GM23338 (cell line): Measurements from ENCODE around the gene CHRNB2. TPM values are rescaled to one million over a fixed set of nuclear protein-coding genes. Genes with fewer than 3 reads are reported as not detected.
A peak's percentile ranks its signal among the peaks of the same experiment; 100 is the strongest.

Experiments
- ATAC-seq: fragments of 200-7000 bp; cut with Tn5 transposase; 3 replicates; pipeline ENCODE4 v1.9.1; 2020
- DNase-seq: peaks from one replicate; pipeline ENCODE4 v3.0.0-alpha.2; 2015; ENCODE audit warnings: low spot score
- H2AFZ ChIP-seq: fragments of 200-600 bp; sonication (generic); 2 replicates; pipeline ENCODE4 v1.8.0; 2016; ENCODE audit warnings: antibody characterized with exemption, mild to moderate bottlenecking, moderate library complexity
- H3F3A ChIP-seq: fragments of 200-600 bp; sonication (generic); replicated peaks from 2 replicates; pipeline ENCODE4 v1.8.0; 2017; ENCODE audit warnings: antibody characterized with exemption, mixed run types, low read depth
- H3K27ac ChIP-seq: fragments of 200-600 bp; sonication (generic); 2 replicates; pipeline ENCODE4 v1.6.1; 2016; ENCODE audit warnings: low read depth
- H3K27me3 ChIP-seq: fragments of 200-600 bp; sonication (generic); 2 replicates; pipeline ENCODE4 v1.8.0; 2016; ENCODE audit warnings: mild to moderate bottlenecking, mixed run types, moderate library complexity; ENCODE audit not compliant: insufficient read depth
- H3K36me3 ChIP-seq: fragments of 200-600 bp; sonication (generic); 2 replicates; pipeline ENCODE4 v1.8.0; 2016; ENCODE audit warnings: mild to moderate bottlenecking; ENCODE audit not compliant: insufficient read depth
- H3K4me1 ChIP-seq: fragments of 200-600 bp; sonication (generic); 2 replicates; pipeline ENCODE4 v1.8.0; 2016; ENCODE audit warnings: mild to moderate bottlenecking, moderate library complexity; ENCODE audit not compliant: insufficient read depth
- H3K4me2 ChIP-seq: fragments of 200-600 bp; sonication (generic); 2 replicates; pipeline ENCODE4 v1.7.1; 2017; ENCODE audit warnings: mixed run types
- H3K4me3 ChIP-seq: fragments of 200-600 bp; sonication (generic); 2 replicates; pipeline ENCODE4 v1.6.1; 2016; ENCODE audit warnings: mixed run types
- H3K79me2 ChIP-seq: fragments of 200-600 bp; sonication (generic); replicated peaks from 2 replicates; pipeline ENCODE4 v1.8.0; 2017; ENCODE audit warnings: mild to moderate bottlenecking; ENCODE audit not compliant: insufficient read depth
- H3K9me2 ChIP-seq: fragments of 200-600 bp; sonication (generic); 2 replicates; pipeline ENCODE4 v1.8.0; 2017; ENCODE audit not compliant: insufficient read depth
- H4K20me1 ChIP-seq: fragments of 200-600 bp; sonication (generic); replicated peaks from 2 replicates; pipeline ENCODE4 v1.8.0; 2017; ENCODE audit warnings: mild to moderate bottlenecking; ENCODE audit not compliant: insufficient read depth
- H3K27ac Mint-ChIP-seq: 2 replicates; pipeline ENCODE4 v1.8.0; 2020; ENCODE audit warnings: inconsistent platforms, mild to moderate bottlenecking, moderate library complexity, mixed read lengths
- H3K27me3 Mint-ChIP-seq: 3 replicates; pipeline ENCODE4 v1.8.0; 2022; ENCODE audit warnings: low read depth, mild to moderate bottlenecking, moderate library complexity, mixed read lengths, inconsistent platforms; ENCODE audit not compliant: insufficient read depth, poor library complexity
- H3K36me3 Mint-ChIP-seq: 3 replicates; pipeline ENCODE4 v1.8.0; 2021; ENCODE audit warnings: low read depth, mild to moderate bottlenecking, inconsistent platforms, moderate library complexity, mixed read lengths
- H3K4me1 Mint-ChIP-seq: 3 replicates; pipeline ENCODE4 v1.8.0; 2020; ENCODE audit warnings: mild to moderate bottlenecking, inconsistent platforms, mixed read lengths
- H3K4me3 Mint-ChIP-seq: 3 replicates; pipeline ENCODE4 v1.8.0; 2021; ENCODE audit warnings: moderate library complexity, mild to moderate bottlenecking, inconsistent platforms, mixed read lengths
- H3K9me3 Mint-ChIP-seq: 3 replicates; pipeline ENCODE4 v1.8.0; 2020; ENCODE audit warnings: moderate library complexity, mild to moderate bottlenecking, inconsistent platforms, mixed read lengths
- EZH2 ChIP-seq: fragments of 200-600 bp; sonication (generic); IDR thresholded peaks from one replicate; pipeline ENCODE4 v1.8.0; 2017; ENCODE audit warnings: antibody characterized with exemption, mild to moderate bottlenecking, low read depth; ENCODE audit not compliant: unreplicated experiment
- POLR2AphosphoS5 ChIP-seq: IDR thresholded peaks from 2 replicates; pipeline ENCODE4 v1.6.1; 2016; ENCODE audit warnings: antibody characterized with exemption, low read depth
- polyA plus RNA-seq: library from polyadenylated mRNA; unstranded; fragments of >200 nt; fragmentation: Nextera tagmentation; extraction: Ambion mirVana; gene quantifications from 2 replicates; pipeline ENCODE4 v1.2.1, GENCODE V29; 2016
- total RNA-seq: library from RNA; depleted of rRNA; stranded (reverse); fragments of >200 nt; shearing (Covaris generic); gene quantifications from 2 replicates; pipeline ENCODE4 v1.2.3, GENCODE V29; 2014
- TF ChIP-seq, protein P1 (sequence below): fragments of 250-450 bp; sonication (Bioruptor Pico); IDR thresholded peaks from 2 replicates; pipeline ENCODE4 v1.5.0; 2020; ENCODE audit warnings: mild to moderate bottlenecking, moderate library complexity

CHRNB2 gene
- total and polyA plus RNA-seq, 2 experiments from 2014 or later = 0.73 to 3.6 TPM

DNA sequence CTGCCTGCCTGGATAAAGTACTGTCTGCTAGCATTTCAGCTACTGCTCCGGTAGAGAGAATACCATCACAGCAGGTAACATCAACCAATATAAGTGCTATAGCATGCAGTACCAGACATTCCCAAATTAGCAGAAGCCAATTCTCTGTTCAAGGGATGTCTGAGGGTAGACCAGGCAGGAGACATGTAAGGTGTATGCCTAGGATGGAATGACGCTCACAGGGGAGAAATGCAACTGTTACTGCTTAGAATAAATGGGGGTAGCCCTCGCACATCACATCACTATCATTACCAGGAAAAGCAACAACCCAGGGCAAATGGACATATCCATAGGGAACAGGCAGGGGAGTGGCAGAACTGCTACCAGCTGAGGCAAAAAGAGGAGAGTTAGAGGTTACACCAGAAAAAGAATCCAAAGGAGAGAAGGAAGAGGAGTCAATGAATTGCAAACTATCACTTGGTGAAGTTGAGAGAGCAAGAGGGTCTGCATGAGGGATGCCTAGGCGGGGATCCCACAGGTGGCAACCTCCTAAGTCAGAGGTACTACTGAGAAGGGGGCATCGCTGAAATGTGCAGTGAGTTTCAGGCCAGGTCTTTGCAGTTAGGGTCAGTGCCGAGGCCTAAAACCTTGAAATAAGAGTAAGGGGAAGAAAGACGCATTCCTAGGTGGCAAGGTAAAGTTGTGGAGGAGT is 10.2 kb upstream of the CHRNB2 start (continued):
- TF ChIP-seq, protein P1, sequence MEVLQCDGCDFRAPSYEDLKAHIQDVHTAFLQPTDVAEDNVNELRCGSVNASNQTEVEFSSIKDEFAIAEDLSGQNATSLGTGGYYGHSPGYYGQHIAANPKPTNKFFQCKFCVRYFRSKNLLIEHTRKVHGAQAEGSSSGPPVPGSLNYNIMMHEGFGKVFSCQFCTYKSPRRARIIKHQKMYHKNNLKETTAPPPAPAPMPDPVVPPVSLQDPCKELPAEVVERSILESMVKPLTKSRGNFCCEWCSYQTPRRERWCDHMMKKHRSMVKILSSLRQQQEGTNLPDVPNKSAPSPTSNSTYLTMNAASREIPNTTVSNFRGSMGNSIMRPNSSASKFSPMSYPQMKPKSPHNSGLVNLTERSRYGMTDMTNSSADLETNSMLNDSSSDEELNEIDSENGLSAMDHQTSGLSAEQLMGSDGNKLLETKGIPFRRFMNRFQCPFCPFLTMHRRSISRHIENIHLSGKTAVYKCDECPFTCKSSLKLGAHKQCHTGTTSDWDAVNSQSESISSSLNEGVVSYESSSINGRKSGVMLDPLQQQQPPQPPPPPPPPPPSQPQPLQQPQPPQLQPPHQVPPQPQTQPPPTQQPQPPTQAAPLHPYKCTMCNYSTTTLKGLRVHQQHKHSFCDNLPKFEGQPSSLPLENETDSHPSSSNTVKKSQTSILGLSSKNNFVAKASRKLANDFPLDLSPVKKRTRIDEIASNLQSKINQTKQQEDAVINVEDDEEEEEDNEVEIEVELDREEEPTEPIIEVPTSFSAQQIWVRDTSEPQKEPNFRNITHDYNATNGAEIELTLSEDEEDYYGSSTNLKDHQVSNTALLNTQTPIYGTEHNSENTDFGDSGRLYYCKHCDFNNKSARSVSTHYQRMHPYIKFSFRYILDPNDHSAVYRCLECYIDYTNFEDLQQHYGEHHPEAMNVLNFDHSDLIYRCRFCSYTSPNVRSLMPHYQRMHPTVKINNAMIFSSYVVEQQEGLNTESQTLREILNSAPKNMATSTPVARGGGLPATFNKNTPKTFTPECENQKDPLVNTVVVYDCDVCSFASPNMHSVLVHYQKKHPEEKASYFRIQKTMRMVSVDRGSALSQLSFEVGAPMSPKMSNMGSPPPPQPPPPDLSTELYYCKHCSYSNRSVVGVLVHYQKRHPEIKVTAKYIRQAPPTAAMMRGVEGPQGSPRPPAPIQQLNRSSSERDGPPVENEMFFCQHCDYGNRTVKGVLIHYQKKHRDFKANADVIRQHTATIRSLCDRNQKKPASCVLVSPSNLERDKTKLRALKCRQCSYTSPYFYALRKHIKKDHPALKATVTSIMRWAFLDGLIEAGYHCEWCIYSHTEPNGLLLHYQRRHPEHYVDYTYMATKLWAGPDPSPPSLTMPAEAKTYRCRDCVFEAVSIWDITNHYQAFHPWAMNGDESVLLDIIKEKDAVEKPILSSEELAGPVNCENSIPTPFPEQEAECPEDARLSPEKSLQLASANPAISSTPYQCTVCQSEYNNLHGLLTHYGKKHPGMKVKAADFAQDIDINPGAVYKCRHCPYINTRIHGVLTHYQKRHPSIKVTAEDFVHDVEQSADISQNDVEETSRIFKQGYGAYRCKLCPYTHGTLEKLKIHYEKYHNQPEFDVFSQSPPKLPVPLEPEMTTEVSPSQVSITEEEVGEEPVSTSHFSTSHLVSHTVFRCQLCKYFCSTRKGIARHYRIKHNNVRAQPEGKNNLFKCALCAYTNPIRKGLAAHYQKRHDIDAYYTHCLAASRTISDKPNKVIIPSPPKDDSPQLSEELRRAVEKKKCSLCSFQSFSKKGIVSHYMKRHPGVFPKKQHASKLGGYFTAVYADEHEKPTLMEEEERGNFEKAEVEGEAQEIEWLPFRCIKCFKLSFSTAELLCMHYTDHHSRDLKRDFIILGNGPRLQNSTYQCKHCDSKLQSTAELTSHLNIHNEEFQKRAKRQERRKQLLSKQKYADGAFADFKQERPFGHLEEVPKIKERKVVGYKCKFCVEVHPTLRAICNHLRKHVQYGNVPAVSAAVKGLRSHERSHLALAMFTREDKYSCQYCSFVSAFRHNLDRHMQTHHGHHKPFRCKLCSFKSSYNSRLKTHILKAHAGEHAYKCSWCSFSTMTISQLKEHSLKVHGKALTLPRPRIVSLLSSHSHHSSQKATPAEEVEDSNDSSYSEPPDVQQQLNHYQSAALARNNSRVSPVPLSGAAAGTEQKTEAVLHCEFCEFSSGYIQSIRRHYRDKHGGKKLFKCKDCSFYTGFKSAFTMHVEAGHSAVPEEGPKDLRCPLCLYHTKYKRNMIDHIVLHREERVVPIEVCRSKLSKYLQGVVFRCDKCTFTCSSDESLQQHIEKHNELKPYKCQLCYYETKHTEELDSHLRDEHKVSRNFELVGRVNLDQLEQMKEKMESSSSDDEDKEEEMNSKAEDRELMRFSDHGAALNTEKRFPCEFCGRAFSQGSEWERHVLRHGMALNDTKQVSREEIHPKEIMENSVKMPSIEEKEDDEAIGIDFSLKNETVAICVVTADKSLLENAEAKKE (CRISPR knock-in tag) = no peak

DNA sequence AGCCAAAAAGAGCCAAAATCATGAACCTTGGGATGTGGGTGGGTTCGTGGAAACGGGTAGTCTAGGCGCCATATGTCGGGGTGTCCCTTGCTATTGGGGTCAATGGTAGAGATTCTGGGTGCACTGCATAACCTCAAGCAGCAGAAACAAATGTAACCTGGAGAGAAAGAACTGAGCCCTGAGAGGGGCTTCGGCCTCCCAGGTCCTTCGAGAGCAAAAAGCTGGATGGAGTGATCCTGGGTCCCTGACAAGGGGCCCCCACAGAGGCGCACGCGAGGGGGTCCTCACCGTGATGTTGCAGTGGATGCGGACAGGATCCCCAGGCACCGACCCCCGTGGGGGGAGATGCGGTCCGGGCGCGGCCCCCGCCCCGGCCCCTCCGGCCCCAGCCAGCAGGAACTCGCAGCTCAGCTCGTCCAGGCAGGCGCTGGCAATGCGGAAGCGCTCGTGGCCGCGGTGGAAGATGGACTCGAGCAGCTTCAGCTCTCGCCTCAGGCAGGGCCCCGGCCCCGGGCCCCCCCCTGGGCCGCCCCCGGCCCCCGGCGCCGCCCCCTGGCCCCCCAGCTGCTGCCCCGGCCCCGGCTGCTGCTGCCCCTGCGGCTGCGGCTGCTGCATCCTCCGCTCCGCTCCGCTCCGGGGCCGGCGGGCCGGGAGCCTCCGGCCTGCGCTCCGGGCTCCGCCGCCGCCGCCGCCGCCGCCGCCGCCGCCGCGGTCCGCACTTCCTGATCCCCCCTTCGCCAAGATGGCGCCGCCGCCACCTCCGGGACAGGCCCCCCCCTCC is 9.4 kb upstream of the CHRNB2 start, which contains the start of gene UBE2Q1:
Gene UBE2Q1, minus strand, starts transcription at position 724 of the 781 bp plus-strand sequence. Its CDS starts 109 bp downstream, at position 615.
- H3K9me3 Mint-ChIP-seq = no peaks in the 10 kb centered on the region
- H3K4me3 ChIP-seq = peak within 1 kb of the TSS; percentile 97
- peak within 1 kb of the TSS; percentile 44 for H2AFZ ChIP-seq
- H3K36me3 ChIP-seq = peaks cover 28% of the 10 kb centered on the region
- no peak; the same call in 2 of the 3 replicates for ATAC-seq
- peaks cover 37% of the 10 kb centered on the region for H3K36me3 Mint-ChIP-seq
- peak; percentile 26 for DNase-seq
- peaks cover 26% of the 10 kb centered on the region; the same call in 2 of the 3 replicates for H3K4me1 Mint-ChIP-seq
- H3K27me3 ChIP-seq = no peaks in the 10 kb centered on the region
- H3K9me2 ChIP-seq = no peaks in the 10 kb centered on the region
- peaks cover 23% of the 10 kb centered on the region for H3K79me2 ChIP-seq
- peak within 1 kb of the TSS; percentile 99 for H3K4me2 ChIP-seq
- peaks cover 12% of the 10 kb centered on the region for H3K27me3 Mint-ChIP-seq
- peaks cover 31% of the 10 kb centered on the region for H4K20me1 ChIP-seq
- H3F3A ChIP-seq = peaks cover 6% of the 10 kb centered on the region
- peak within 1 kb of the TSS; percentile 63; the same call in 1 of the 2 replicates for H3K27ac ChIP-seq
- H3K4me1 ChIP-seq = peaks cover 16% of the 10 kb centered on the region
- TF ChIP-seq POLR2AphosphoS5 (no peak), EZH2 (no peak)
- H3K27ac Mint-ChIP-seq = peak within 1 kb of the TSS; percentile 95
- peak within 1 kb of the TSS; percentile 88 for H3K4me3 Mint-ChIP-seq
